SIG-M5 (cell line): ENCODE results near the gene CBL.
"Not testable (repeated sequence)": the region's sequence is repeated elsewhere in the genome, so short reads cannot be mapped to it uniquely, and the experiment has no call there.

Source experiments
- DNase-seq: peaks from one replicate; lab custom pipeline; 2025; lab: John Stamatoyannopoulos, UW

Gene CBL

DNA sequence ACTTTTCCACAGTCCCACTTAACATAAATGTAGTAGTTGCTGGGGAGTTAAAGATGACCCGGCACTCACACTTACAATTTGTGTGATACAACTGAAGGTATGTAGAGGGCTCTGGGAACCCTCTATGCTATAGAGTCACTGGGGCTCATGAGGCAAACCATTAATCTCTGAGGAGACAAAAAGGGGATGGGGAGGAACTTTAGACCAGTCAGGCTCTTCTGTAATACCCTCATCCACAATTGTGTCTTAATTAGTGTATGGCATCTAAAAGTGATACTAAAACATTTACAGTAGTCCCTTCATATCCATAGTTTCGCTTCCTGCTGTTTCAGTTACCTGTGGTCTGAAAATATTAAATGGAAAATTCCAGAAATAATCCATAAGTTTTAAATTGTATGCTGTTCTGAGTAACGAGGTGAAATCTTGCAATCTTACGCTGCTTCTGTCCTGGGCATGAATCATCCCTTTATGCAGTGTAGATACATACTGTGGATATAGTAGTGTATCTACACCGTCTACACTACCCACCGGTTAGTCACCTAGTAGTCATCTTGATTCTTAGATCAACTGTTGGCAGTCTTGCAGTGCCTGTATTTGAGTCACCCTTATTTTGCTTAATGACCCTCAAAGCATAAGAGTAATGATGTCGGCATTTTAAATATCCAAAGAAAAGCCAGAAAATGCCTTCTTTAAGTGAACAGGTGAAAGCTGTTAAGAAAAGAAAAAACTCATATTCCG is 12.2 kb downstream of the CBL start:
- DNase-seq: no peak

DNA sequence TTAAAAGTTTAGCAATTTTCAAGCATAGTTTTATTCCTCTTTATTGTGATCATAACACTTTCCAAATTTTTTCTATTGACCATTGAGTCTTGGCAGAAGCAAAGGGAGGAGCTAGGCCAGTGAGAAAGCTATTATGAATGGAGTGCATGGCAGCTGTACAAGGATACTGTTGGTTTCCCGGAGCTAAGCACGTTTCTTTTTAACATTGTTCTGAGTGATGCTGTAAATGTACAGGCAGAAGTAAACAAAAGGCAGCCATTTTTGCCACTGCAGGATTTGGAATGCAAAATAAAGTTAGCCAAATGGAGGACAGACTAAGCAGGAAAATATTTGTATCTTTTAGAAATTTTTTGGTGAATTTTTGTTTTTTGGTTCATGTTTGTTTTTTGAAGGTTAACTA is 16.2 kb downstream of the CBL start:
- no peak for DNase-seq

DNA sequence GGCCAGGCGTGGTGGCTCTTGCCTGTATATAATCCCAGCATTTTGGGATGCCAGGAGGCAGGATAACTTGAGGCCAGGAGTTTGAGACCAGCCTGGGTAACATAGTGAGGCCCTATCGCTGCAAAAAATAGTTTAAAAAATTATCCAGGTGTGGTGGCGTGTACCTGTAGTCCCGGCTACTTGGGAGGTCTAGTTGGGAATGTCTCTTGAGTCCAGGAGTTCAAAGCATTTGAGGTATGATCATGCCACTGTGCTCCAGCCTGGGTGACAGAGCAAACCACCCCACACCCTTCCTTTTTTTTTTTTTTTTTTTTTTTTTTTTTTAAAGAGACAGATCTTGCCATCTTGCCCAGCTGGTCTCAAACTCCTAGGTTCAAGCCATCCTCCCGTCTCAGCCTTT is 16.8 kb downstream of the CBL start:
- no peak for DNase-seq

DNA sequence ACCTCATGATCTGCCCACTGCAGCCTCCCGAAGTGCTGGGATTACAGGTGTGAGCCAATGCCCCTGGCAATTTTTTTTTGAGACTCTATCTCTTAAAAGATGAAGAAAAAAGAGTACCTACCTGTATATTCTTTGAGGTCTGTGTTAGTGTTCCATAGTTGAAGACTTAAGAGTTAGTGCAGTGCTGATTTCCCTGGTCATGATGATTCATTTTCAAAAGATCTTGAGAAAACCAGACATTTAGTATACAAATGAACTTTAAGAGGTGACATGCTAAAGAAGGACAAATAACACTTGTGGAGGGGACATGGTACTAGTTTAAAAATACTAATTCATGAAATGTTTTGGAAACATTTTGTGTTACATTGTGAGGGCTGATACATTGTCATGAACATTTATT is 17.7 kb downstream of the CBL start:
- DNase-seq: no peak

DNA sequence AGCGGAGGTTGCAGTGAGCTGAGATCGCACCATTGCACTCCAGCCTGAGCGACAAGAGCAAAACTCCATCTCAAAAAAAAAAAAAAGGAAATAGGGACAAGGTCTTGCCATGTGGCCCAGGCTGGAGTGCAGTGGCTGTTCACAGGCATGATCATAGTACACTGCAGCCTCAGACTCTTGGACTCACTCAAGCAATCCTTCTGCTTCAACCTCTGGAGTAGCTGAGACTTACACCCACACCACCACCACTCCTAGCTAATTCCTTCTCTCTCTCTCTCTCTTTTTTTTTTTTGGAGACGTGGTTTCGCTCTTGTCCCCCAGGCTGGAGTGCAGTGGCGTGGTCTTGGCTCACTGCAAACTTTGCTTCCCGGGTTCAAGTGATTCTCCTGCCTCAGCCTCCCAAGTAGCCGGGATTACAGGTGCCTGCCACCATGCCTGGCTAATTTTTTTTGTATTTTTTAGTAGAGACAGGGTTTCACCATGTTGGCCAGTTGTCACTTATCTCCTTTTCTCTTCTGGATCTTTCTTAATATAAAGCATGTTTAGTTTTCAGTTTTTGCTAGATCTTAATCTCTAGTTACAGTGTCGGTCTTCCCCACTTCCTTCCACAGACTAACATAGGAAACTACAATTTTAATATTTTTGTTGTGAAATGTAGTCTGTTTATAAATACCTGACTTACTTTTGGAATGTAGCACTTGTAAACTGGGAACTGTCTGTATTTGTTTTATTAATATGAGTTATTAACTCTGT is 22.6 kb downstream of the CBL start:
- not testable (repeated sequence) for DNase-seq

DNA sequence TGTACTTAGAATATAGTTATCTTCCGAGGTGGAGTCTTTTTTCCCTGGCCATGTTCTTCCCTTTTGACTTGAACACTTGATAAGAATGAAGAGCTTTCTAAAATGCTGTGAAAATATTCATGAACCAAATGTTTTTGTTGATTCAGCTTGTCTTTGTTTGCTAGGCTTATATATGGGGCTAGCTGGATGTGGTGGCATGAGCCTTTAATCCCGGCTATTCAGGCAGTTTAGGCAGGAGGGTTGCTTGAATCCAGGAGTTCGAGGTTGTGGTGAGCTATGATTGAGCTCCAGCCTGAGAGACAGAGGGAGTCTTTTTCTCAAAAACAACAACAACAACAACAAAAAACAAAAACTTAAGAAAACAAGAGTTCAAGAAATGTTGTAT is 23.1 kb downstream of the CBL start:
- DNase-seq: no peak

DNA sequence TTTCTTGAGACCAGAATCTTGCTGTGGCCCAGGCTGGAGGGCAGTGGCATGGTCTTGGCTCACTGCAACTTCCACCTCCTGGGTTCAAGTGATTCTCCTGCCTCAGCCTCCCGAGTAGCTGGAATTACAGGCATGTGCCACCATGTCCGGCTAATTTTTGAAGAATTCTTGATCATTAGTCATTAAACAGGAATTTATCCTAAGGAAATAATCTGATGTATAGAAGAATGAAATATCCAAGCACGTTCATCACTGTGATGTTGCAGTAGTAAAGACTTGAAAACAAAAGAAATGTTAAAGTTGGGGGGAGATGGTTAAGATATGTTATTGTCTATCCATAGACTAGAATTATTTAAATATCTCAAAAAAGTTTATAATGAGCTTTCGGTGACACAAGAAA is 23.6 kb downstream of the CBL start:
- no peak for DNase-seq

DNA sequence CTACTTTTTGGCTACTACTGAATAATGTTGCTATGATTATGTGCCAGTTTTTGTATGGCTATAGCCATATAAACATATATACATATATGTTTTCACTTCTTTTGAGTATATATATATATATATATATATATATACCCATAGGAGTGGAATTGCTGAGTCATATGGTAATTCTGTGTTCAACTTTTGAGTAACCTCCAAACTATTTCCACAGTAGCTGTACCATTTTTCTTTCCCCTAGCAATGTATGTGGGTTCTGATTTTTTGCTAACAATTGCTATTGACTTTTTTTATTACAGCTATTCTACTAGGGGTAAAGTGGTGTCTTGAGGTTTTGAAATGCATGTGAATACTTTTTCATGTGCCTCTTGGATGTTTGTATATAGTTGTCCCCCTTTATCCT is 30.4 kb downstream of the CBL start:
- DNase-seq: no peak

DNA sequence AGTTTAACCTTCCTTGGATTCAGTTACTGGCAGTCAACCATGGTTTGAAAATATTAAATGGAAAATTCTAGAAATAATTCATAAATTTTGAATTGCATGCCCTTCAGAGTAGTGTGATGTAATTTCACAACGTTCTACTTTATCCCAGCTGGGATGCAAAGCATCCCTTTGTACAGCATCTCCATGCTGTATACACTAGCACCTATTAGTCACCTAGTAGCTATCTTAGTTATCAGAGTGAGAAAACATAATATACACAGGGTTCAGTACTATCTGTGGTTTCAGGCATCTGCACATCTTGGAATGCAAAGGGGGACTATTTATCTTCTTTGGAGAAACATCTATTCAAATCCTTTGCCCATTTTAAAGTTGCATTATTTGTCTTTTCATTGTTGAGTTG is 30.8 kb downstream of the CBL start:
- DNase-seq: no peak

DNA sequence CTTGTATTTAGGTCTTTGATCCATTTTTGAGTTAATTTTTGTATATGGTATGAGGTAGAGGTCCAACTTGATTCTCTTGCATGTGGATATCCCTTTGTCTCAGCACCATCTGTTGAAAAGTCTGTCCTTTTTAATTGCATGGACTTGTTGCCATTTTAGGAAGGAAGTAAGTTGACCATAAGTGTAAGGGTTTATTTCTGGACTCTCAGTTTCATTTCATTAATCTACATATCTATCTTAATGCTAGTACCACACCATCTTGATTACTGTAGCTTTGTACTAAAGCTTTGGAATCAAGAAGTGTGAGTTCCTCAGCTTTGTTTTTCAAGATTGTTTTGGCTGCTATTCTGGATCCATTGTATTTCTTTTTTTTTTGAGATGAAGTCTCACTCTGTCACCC is 31.4 kb downstream of the CBL start:
- no peak for DNase-seq

DNA sequence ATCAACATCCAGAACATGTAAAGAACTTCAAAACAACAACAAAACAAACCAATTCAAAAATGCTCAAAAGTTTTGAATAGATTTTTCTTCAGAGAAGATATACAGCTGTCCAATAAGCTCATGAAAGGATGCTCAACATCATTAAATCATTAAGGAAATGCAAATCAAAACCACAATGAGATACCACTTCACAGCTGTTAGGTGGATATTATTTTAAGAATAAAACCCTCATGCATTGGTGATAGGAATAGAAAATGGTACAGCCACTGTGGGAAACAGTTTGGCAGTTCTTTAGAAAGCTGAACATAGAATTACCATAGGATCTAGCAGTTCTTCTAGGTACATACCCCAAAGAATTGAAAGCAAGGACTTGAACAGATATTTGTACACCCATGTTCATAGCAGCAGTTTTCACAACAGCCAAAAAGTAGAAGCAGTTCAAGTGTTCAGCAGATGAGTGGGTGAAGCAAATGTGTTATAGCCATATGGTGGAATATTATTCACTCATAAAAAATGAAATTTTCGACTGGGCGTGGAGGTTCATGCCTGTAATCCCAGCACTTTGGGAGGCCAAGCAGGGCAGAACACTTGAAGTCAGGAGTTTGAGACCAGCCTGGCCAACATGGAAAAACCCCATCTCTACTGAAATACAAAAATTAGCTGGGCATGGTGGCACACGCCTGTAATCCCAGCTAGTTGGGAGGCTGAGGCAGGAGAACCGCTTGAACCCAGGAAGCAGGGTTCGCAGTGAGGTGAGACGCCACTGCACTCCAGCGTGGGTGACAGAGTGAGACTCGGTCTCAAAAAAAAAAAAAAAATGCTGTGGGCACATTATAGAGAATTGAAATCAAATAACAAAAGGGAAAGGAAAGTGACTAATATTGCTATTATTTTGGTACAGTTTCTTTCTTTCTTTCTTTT is 42.9 kb downstream of the CBL start:
- no peak for DNase-seq

DNA sequence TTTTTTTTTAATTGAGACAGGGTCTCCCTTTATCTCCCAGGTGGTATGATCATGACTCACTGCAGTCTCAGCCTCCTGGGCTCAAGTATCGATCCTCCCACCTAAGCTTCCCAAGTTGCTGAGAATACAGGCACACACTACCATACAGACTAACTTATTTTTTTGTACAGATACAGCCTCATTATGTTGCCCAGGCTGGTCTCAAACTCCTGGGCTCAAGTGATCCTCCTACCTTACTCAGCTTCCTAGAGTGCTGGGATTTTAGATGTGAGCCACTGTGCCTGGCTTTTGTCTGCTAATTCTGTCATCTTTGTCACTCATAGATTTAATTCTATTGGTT is 43.5 kb downstream of the CBL start:
- DNase-seq: no peak

DNA sequence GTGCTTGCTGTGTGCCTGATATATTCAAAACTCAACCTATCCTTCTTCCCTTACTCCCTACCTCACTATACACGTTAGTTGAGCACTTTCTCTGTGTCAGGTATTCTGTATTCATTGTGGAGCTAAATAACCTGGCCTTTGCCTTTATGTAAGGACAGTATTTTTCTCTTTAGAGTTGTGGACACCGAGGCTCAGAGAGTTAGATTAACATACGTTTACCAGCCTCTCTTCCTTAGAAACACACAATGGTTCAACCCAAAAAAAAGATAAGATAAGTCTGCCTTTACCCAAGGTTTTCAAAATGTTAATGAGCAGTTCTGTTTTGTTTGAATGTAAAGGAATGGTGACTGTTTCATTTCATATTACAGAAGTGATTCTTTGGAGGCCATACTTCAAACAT is 45.0 kb downstream of the CBL start:
- no peak for DNase-seq

DNA sequence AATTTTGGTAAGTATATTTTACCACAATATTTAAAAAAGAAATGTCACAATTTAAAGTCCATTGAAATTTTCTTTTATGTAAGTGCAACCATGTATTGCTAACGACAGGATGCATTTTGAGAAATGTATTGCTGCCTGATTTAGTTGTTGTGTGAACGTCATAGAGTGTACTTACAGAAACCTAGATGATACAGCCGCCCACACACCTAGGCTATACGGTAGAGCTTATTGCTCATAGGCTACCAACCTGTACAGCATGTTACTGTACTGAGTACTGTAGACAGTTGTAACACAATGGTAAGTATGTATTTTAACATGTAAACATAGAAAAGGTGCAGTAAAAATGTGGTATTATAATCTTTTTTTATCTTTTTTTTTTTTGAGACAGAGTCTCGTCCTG is 48.1 kb downstream of the CBL start:
- DNase-seq: no peak

DNA sequence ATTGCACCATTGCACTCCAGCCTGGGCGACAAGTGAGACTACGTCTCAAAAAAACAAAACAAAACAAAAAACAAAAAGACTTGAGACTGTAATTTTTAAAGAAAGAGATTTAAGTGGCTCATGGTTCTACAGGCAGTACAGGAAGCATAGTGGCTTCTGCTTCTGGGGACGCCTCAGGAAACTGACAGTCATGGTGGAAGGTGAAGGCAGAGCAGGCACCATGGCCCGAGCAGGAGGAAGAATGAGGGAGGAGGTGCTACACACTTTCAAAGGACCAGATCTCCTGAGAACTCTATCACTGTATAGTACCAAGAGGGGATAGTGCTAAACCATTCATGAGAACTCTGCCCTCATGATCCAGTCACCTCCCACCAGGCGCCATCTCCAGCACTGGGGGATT is 52.0 kb downstream of the CBL start:
- no peak for DNase-seq

DNA sequence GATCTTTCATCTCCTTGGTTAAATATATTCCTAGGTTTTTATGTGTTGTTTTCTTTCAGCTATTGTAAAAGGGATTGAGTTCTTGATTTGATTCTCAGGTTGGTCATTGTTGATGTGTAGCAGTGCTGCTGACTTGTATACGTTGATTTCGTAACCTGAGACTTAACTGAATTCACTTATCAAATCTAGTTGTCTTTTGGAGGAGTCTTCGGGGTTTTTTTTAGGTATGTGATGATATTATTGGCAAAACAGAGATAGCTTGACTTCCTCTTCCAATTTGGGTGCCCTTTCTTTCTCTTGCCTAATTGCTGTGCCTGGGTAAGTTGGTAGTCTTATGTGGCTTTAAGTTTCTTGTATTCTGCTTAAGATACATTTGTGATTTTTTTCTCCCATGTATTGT is 52.8 kb downstream of the CBL start:
- no peak for DNase-seq

DNA sequence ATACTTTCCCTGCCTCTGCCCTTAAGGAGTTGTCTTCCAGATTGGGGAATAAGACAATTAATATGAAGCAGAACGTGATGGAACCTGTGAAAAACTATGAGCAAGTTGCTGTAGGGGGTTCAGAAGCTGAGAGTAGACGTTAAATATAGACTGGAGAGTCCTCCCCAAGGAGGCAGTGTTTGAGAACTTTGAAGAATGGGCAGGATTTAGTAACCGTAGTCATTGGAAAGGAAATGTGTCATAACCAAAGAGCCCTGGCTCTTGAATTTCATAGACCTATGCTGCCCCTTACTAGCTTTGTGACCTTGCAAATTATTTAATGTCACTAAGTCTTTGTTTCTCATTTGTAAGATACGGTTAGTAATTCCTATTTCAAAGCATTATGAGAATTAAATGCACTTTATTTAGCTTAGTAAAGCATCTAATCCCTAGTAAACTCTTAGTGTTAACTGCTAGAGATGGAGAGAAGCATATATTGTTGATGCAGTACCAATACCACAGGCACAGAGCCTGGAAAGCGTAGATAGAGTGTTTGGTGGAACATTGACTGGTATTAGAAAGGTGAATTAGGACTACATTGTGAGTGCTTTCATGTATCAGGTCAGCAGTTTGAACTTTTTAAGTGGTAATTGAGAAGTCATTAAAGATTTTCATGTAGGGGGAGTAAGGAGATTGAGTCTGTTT is 56.7 kb downstream of the CBL start:
- DNase-seq: no peak

DNA sequence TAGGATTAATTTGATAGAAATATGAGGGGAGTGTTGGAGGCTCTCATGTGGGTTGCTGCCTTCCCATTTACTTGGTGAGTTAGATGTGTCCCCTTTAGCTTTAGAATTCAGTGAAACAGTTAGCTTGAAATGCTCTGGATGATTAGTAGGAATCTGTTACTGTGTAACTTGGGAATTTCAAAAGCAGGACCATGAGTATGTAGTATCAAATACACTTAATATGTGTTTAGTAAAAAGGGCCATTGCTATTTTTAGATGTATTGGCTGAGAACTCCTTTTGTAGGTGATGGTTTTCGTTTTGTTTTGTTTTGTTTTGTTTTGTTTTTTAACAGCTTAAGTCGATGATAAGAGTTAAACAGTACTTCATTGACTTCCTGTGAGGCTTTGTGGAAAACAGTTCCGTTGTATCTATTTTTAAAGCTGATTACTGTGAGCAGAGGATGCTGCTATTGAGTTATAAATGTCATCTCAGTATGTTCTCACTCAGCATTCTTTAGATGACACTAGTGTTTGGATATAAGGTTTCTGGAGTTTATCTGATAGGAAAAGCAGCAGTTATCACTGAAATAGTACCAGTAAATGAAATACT is 57.3 kb downstream of the CBL start:
- no peak for DNase-seq

DNA sequence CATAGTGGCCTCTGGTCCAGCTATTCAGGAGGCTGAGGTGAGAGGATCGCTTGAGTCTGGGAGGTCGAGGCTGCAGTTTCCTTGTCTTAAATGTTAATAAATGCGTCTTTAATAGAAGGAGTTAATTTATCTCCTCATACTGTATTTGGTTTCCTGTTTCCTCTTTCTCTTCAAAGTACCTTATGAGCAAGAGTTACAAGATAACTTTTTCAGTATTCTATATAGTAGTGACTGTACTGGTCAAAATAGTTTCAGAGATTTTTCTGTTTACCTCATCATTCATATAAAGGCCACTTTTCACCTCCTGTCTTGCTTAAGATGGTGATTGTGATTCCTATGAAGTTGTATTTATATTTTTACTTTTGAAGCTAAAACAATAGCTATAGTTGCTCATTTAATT is 59.9 kb downstream of the CBL start:
- no peak for DNase-seq

DNA sequence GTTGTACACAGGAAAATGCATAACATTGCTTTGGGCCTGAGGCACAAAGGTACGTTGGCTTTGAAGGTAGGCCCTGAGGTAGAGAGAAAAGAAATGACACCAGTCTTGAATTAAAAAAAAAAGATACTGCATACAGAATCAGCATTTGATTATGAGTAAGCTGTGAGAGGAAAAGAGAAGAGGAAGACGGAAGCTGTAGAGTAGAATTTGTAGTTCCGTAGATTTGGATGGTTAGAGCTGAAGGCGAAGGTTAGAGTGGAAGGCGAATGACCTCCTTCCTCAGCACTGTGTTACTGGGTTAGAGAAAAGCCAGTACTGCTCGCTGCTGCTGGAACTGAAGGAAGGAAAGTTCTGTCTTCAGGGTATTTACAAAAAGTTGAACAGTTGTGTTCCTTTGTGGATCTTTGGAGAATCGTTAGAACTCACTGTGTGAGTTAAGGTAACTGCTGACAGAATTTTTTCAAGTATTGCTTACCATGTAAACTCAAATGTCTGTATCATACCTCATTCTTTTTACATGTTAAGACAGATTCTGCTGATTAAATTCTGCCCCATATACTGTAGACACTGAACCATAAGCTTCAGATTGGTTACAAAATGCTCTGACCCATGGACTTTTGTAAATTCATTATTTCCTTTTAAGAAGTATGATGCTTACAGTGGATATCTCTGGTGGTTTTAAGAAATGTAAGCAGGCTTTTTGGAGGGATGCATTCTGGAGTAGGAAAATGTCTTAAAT is 60.5 kb downstream of the CBL start:
- no peak for DNase-seq

DNA sequence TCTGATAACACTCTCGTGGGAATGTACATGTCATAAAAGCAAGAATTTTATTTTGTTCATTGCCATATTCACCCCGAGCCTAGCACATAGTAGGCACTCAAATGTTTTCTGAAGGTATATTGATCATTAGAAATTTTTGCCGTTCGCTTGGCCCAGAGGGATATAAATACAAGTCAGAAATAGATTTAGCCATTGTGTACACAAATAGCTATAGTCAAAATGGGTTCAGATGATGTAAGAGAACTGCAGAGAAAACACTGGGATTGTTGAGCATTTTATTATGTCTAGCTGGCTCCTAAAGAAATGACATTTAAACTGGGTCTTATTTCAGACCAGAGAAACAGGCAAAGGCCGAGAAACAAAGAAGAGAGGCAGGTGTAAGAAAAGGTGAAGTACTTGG is 61.5 kb downstream of the CBL start:
- no peak for DNase-seq
